Measurements from ENCODE around the gene NDUFA5. TPM values are rescaled to one million over a fixed set of nuclear protein-coding genes. Genes with fewer than 3 reads are reported as not detected.
A peak's percentile ranks its signal among the peaks of the same experiment; 100 is the strongest.

The NDUFA5 gene
- total RNA-seq = 10 to 100 TPM; 21.3 to 34.8 (median 30.3) TPM

- WGBS = under 1% methylated on average over 40 of the region's 40 CpGs
- peaks cover 3% of the 10 kb centered on the region for H3K27me3 ChIP-seq
- H3K4me3 ChIP-seq = peak within 1 kb of the TSS; percentile 70
- H3K36me3 ChIP-seq = peaks cover 4% of the 10 kb centered on the region
- peak; percentile 97 to 99 for DNase-seq (ENCODE audit: low spot score in 2 of 2)
- H3K27ac ChIP-seq = peak within 1 kb of the TSS; percentile 79
- H3K9me3 ChIP-seq = no peaks in the 10 kb centered on the region
- TF ChIP-seq, protein P1, sequence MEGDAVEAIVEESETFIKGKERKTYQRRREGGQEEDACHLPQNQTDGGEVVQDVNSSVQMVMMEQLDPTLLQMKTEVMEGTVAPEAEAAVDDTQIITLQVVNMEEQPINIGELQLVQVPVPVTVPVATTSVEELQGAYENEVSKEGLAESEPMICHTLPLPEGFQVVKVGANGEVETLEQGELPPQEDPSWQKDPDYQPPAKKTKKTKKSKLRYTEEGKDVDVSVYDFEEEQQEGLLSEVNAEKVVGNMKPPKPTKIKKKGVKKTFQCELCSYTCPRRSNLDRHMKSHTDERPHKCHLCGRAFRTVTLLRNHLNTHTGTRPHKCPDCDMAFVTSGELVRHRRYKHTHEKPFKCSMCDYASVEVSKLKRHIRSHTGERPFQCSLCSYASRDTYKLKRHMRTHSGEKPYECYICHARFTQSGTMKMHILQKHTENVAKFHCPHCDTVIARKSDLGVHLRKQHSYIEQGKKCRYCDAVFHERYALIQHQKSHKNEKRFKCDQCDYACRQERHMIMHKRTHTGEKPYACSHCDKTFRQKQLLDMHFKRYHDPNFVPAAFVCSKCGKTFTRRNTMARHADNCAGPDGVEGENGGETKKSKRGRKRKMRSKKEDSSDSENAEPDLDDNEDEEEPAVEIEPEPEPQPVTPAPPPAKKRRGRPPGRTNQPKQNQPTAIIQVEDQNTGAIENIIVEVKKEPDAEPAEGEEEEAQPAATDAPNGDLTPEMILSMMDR (IDR thresholded peaks at IDR 0.05) = no peak
- peak in 1 of 2 donors; percentile 48 for TF ChIP-seq POLR2A (IDR thresholded peaks at IDR 0.05)
- TF ChIP-seq POLR2AphosphoS5 (IDR thresholded peaks at IDR 0.05) = peak in 1 of 3 donors; percentile 13
- no peak for TF ChIP-seq EP300 (IDR thresholded peaks at IDR 0.05)
- H3K4me1 ChIP-seq = peaks cover 32% of the 10 kb centered on the region
Observed at GRCh38 chr7:123557398-123558288, at the start of gene NDUFA5. TSS of gene NDUFA5 (minus strand) at chr7:123557818. CDS start at chr7:123557795, 23 bp downstream.

DNA sequence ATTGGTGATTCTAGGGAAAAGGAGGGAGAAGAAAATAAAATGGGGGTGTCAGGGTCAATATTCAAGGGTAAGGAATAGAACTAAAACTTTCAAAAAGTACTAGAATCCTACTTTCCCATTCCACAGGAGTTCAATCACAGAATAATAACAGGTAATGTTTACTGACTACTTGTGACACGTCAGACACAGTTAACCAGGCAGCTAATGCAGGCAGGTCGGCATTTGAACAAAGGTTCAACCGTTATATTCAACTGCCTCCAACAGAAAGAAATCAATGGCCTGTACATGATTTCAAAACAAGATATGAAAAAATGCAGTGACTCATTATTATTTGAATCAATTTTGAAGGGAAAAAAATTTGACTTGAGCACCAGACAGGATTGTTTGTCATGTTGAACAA lies 47.1 kb upstream of the NDUFA5 start:
- H3K4me3 ChIP-seq = no peak overlapping the region
- TF ChIP-seq, protein P1 (IDR thresholded peaks at IDR 0.05) = no peak
- TF ChIP-seq EP300 (IDR thresholded peaks at IDR 0.05) (no peak), POLR2AphosphoS5 (IDR thresholded peaks at IDR 0.05) (no peak), POLR2A (IDR thresholded peaks at IDR 0.05) (no peak)
- no peak for DNase-seq (ENCODE audit: low spot score in 2 of 2)
- no peak overlapping the region for H3K27ac ChIP-seq
- WGBS = 61% methylated on average over 3 of the region's 3 CpGs
- H3K9me3 ChIP-seq = no peaks in the 10 kb centered on the region
- H3K27me3 ChIP-seq = no peaks in the 10 kb centered on the region
- no peaks in the 10 kb centered on the region for H3K4me1 ChIP-seq
- no peaks in the 10 kb centered on the region for H3K36me3 ChIP-seq

GRCh38 chr7:123602648-123603047 lies 45.0 kb upstream of the NDUFA5 start:
- WGBS = 91% methylated on average over 3 of the region's 3 CpGs
- Histone ChIP-seq H3K27ac (no peak overlapping the region), H3K9me3 (no peaks in the 10 kb centered on the region), H3K4me1 (no peaks in the 10 kb centered on the region), H3K36me3 (no peaks in the 10 kb centered on the region), H3K27me3 (no peaks in the 10 kb centered on the region), H3K4me3 (no peak overlapping the region)
- no peak for DNase-seq (ENCODE audit: low spot score in 2 of 2)
- TF ChIP-seq EP300 (IDR thresholded peaks at IDR 0.05) = no peak
- no peak for TF ChIP-seq POLR2A (IDR thresholded peaks at IDR 0.05)
- TF ChIP-seq POLR2AphosphoS5 (IDR thresholded peaks at IDR 0.05) = no peak
- TF ChIP-seq, protein P1 (IDR thresholded peaks at IDR 0.05) = no peak

- 42% methylated on average over 4 of the region's 4 CpGs for WGBS
- TF ChIP-seq EP300 (IDR thresholded peaks at IDR 0.05) (no peak), POLR2A (IDR thresholded peaks at IDR 0.05) (no peak), POLR2AphosphoS5 (IDR thresholded peaks at IDR 0.05) (no peak)
- TF ChIP-seq, protein P1 (IDR thresholded peaks at IDR 0.05) = no peak
Observed at GRCh38 chr7:123601530-123601929, 43.9 kb upstream of the NDUFA5 start, which contains the start of gene ASB15. TSS of gene ASB15 (plus strand) at chr7:123601821. CDS start at chr7:123614503, 12,682 bp downstream.

GRCh38 chr7:123600876-123601275 lies 43.3 kb upstream of the NDUFA5 start:
- Histone ChIP-seq H3K27me3 (no peaks in the 10 kb centered on the region), H3K9me3 (no peaks in the 10 kb centered on the region), H3K36me3 (no peaks in the 10 kb centered on the region), H3K4me3 (no peak overlapping the region), H3K4me1 (no peaks in the 10 kb centered on the region), H3K27ac (no peak overlapping the region)
- no peak for DNase-seq (ENCODE audit: low spot score in 2 of 2)
- no peak for TF ChIP-seq EP300 (IDR thresholded peaks at IDR 0.05)
- no peak for TF ChIP-seq POLR2A (IDR thresholded peaks at IDR 0.05)
- TF ChIP-seq, protein P1 (IDR thresholded peaks at IDR 0.05) = no peak
- TF ChIP-seq POLR2AphosphoS5 (IDR thresholded peaks at IDR 0.05) = no peak
- WGBS = 56% methylated on average over 3 of the region's 3 CpGs

More at GRCh38 chr7:123601530-123601929, 43.9 kb upstream of the NDUFA5 start, which contains the start of gene ASB15:
- Histone ChIP-seq H3K4me1 (no peaks in the 10 kb centered on the region), H3K27ac (no peak within 1 kb of the TSS), H3K36me3 (no peaks in the 10 kb centered on the region), H3K9me3 (no peaks in the 10 kb centered on the region), H3K27me3 (no peaks in the 10 kb centered on the region), H3K4me3 (no peak within 1 kb of the TSS)
- no peak for DNase-seq (ENCODE audit: low spot score in 2 of 2)

Measured in suprapubic skin (tissue), 4 donors.